Tibial artery (tissue), 4 donors: Measurements from ENCODE around the gene SSTR5.
"Not testable (repeated sequence)": the region's sequence is repeated elsewhere in the genome, so short reads cannot be mapped to it uniquely, and the experiment has no call there.

Experiments used
- DNase-seq, 2 donors: peaks; one replicate each; pipeline ENCODE4 v3.0.0-alpha.2; 2019
- H3K27ac ChIP-seq, 2 donors: fragments of 200-600 bp; sonication (generic) in 1 of 2; 1 replicate in 1 of 2; 2 replicates in 1 of 2; pipeline ENCODE4 v1.5.1; 2018 to 2019; ENCODE audit warnings: mild to moderate bottlenecking in 1 of 2
- H3K27me3 ChIP-seq, 2 donors: fragments of 200-600 bp; sonication (generic) in 1 of 2; one replicate each; pipeline versions ENCODE4 v1.5.1 to v1.6.0; 2016 to 2019
- H3K36me3 ChIP-seq, 3 donors: fragments of 200-600 bp; sonication (generic) in 2 of 3; one replicate each; pipeline ENCODE4 v1.5.1; 2016 to 2019; ENCODE audit warnings: mild to moderate bottlenecking in 2 of 3
- H3K4me1 ChIP-seq, 4 donors: fragments of 200-600 bp; sonication (generic) in 2 of 4; 1 replicate in 3 of 4; 2 replicates in 1 of 4; pipeline ENCODE4 v1.5.1; 2016 to 2019
- H3K4me3 ChIP-seq, 2 donors: fragments of 200-600 bp; sonication (generic) in 1 of 2; 1 replicate in 1 of 2; 2 replicates in 1 of 2; pipeline ENCODE4 v1.5.1; 2018 to 2019; ENCODE audit warnings: mild to moderate bottlenecking in 2 of 2
- H3K9me3 ChIP-seq, 3 donors: fragments of 200-600 bp; sonication (generic) in 1 of 3; one replicate each; pipeline ENCODE4 v1.5.1; 2016 to 2019
- intact Hi-C: fragments of 100-400 bp; cut with DNase I; formaldehyde crosslinking; loops from one replicate; pipeline ENCODE4 v1.15.0; 2023; ENCODE audit warnings: low total_unique reads
- TF ChIP-seq, protein P1 (sequence below), 2 experiments: fragments of 200-600 bp in 1 of 2; fragments of 450-650 bp in 1 of 2; IDR thresholded peaks; one replicate each; pipeline ENCODE4 v1.5.1; 2017 to 2019; ENCODE audit warnings: antibody characterized with exemption in 2 of 2, mild to moderate bottlenecking in 1 of 2, moderate library complexity in 1 of 2

The SSTR5 gene

DNA sequence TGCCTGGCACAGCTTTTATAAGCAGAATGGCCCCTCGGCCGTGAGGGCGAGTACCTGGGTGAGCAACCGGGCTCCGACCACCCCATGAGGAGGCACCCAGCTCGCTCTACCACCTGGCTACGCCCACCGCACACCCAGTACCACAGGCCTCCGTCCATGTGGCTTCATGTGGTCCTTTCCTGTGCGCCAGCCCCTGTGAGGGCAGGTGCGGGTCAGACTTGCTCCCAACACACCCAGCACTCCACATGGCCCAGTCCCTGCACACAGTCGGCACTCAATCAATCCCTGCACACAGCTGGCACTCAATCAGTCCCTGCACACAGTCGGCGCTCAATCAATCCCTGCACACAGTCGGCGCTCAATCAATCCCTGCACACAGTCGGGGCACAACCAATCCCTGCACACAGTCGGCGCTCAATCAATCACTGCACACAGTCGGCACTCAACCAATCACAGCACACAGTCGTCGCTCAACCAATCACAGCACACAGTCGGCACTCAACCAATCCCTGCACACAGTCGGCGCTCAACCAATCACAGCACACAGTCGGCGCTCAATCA lies 19.5 kb downstream of the SSTR5 start:
- H3K9me3 ChIP-seq = no peaks in the 10 kb centered on the region
- no peaks in the 10 kb centered on the region for H3K27me3 ChIP-seq
- H3K36me3 ChIP-seq = no peaks in the 10 kb centered on the region
- DNase-seq = no peak
- peak overlapping the region; percentile 86 for H3K27ac ChIP-seq
- peaks cover 7 to 76% (median 57%) of the 10 kb centered on the region in 4 donors for H3K4me1 ChIP-seq
- H3K4me3 ChIP-seq = no peak overlapping the region
- TF ChIP-seq, protein P1, sequence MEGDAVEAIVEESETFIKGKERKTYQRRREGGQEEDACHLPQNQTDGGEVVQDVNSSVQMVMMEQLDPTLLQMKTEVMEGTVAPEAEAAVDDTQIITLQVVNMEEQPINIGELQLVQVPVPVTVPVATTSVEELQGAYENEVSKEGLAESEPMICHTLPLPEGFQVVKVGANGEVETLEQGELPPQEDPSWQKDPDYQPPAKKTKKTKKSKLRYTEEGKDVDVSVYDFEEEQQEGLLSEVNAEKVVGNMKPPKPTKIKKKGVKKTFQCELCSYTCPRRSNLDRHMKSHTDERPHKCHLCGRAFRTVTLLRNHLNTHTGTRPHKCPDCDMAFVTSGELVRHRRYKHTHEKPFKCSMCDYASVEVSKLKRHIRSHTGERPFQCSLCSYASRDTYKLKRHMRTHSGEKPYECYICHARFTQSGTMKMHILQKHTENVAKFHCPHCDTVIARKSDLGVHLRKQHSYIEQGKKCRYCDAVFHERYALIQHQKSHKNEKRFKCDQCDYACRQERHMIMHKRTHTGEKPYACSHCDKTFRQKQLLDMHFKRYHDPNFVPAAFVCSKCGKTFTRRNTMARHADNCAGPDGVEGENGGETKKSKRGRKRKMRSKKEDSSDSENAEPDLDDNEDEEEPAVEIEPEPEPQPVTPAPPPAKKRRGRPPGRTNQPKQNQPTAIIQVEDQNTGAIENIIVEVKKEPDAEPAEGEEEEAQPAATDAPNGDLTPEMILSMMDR (IDR thresholded peaks at IDR 0.05) = no peak
- intact Hi-C loops = no loop called here

DNA sequence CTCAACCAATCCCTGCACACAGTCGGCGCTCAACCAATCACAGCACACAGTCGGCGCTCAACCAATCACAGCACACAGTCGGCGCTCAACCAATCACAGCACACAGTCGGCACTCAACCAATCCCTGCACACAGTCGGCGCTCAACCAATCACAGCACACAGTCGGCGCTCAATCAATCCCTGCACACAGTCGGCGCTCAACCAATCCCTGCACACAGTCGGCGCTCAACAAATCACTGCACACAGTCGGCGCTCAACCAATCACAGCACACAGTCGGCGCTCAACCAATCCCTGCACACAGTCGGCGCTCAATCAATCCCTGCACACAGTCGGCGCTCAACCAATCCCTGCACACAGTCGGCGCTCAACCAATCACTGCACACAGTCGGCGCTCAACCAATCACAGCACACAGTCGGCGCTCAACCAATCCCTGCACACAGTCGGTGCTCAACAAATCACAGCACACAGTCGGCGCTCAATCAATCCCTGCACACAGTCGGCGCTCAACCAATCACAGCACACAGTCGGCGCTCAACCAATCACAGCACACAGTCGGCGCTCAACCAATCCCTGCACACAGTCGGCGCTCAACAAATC lies 20.2 kb downstream of the SSTR5 start:
- DNase-seq, H3K4me3 ChIP-seq, H3K9me3 ChIP-seq, H3K27ac ChIP-seq, H3K27me3 ChIP-seq, intact Hi-C loops, H3K36me3 ChIP-seq: not testable (repeated sequence)
- H3K4me1 ChIP-seq = peaks cover 7 to 82% (median 63%) of the 10 kb centered on the region in 4 donors

DNA sequence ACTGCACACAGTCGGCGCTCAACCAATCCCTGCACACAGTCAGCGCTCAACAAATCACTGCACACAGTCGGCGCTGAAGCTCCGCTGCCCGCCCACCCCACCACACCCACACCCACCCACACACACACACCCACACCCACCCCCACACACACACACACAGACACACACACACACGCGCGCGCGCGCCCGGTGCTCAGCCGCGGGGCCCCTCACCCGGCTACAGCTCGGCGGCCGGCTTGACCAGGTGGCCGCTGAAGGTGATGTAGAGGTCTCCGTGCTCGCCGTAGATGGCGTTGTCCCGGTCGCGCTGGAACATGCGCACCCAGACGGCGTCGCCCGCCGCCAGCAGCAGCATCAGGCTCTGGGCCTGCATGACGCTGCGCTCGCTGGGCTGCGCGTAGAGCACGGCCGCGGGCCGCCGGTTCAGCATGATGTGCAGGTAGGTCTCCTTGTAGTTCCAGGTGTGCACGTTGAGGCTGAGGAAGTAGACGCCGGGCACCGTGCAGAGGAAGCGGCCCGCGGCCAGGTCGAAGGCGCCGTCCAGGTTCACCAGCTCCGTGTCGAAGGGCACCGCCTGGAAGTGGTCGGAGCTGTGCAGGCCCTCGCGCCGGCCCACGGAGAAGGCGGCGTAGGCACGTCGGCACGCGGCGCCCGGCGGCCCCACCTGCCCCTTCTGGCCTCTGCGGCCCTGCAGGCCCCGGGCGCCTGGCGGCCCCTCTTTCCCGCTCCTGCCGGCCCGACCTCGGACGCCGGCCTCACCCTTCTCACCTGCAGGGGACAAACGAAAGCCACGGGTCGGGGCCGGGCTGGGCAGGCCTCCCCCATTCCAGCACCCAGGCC lies 21.0 kb downstream of the SSTR5 start:
- no peaks in the 10 kb centered on the region for H3K27me3 ChIP-seq
- DNase-seq = no peak
- H3K4me3 ChIP-seq = no peak overlapping the region
- peak overlapping the region; percentile 96 to 97 for H3K27ac ChIP-seq
- TF ChIP-seq, protein P1 (IDR thresholded peaks at IDR 0.05) = no peak
- no peaks in the 10 kb centered on the region for H3K9me3 ChIP-seq
- peaks cover 7 to 82% (median 68%) of the 10 kb centered on the region in 4 donors for H3K4me1 ChIP-seq
- H3K36me3 ChIP-seq = no peaks in the 10 kb centered on the region
- intact Hi-C loops = no loop called here

DNA sequence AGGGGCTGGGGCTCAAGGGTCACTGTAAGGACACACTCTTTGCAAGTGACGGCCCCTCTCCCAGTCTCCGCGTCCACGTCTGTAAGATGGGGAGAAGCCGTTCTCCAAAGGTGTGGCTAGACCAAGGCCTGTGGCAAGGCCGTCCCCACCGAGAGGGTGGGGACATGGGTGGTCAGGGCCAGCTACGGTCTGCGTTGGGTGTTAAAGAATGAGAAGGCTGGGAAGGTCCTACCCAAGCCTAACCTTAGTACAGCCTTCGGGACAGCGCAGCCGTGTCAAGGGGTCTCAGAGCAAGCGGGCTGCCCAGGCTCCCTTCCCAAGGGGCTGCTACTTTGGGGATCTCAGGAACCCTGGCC lies 21.6 kb downstream of the SSTR5 start:
- H3K27me3 ChIP-seq = no peaks in the 10 kb centered on the region
- TF ChIP-seq, protein P1 (IDR thresholded peaks at IDR 0.05) = no peak
- H3K36me3 ChIP-seq = no peaks in the 10 kb centered on the region
- no peak overlapping the region for H3K4me3 ChIP-seq
- DNase-seq = no peak
- peaks cover 7 to 82% (median 68%) of the 10 kb centered on the region in 4 donors for H3K4me1 ChIP-seq
- peak overlapping the region; percentile 96 to 97 for H3K27ac ChIP-seq
- no peaks in the 10 kb centered on the region for H3K9me3 ChIP-seq
- intact Hi-C loops = no loop called here

DNA sequence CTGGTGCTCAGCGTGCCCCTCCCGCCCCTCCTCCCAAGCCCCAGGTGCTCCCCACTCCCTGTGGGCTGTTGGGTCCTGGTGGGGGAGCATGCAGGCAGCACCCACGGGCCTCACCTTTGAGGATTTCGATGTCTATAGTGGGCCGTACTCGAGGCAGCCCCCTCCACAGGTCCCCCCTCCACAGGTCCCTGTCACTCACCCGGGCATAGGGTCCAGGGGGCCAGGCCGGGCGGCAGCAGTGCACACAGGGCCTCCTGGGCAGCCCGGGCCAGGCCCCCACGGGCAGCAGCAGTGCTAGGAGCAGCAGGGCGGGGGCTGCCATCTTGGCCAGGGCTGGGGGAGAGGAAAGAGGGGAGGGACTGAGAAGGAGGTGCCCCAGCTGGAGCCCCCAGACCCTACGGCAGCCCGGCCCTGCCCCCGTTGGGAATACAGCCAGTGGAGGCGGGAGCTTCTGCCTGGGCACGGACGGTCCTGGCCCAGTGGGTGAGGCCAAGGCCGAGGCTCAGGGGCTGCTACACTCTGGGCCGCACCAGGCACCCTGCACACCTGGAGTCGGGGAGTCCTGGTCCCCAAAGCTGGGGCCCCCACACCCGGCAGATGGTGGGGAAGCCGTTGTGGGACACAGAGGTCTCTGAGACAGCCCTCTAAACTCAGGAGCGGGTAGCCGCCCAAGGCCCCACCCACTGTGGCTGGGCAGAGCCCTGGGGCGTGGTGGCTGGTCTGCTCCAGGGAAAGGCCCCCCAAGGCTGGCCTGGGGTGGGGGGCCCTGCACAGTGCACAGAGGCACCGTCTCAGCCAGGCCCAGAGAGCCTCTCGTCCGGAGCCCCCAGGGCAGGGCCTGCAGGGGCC lies 22.3 kb downstream of the SSTR5 start:
- intact Hi-C loops = no loop called here
- Histone ChIP-seq H3K9me3 (no peaks in the 10 kb centered on the region), H3K27me3 (no peaks in the 10 kb centered on the region), H3K4me1 (peaks cover 7 to 82% (median 62%) of the 10 kb centered on the region in 4 donors), H3K27ac (peak overlapping the region; percentile 96 to 97), H3K4me3 (no peak overlapping the region), H3K36me3 (no peaks in the 10 kb centered on the region)
- TF ChIP-seq, protein P1 (IDR thresholded peaks at IDR 0.05) = no peak
- DNase-seq = no peak
